Measurements from ENCODE around the gene AFAP1L1.

AFAP1L1 gene

GRCh38 chr5:149303210-149303609 is 31.6 kb downstream of the AFAP1L1 start:
- TF ChIP-seq CTCF (conservative IDR thresholded peaks at IDR 0.05; ENCODE audit: low read depth, low read length): no peak
- no peak overlapping the region for H3K4me2 ChIP-seq

GRCh38 chr5:149304195-149305078 is 32.8 kb downstream of the AFAP1L1 start:
- Histone ChIP-seq H3K4me1 (ENCODE audit: low read depth, poor library complexity, severe bottlenecking) (no peaks in the 10 kb centered on the region), H4K20me1 (ENCODE audit: insufficient read depth) (no peaks in the 10 kb centered on the region), H3K36me3 (ENCODE audit: insufficient read depth) (no peaks in the 10 kb centered on the region), H2AFZ (ENCODE audit: low read depth) (no peak overlapping the region), H3K79me2 (ENCODE audit: insufficient read depth, low read depth) (no peaks in the 10 kb centered on the region), H3K9ac (no peak overlapping the region), H3K27ac (no peak overlapping the region), H3K4me2 (no peak overlapping the region), H3K27me3 (ENCODE audit: insufficient read depth, low read depth) (no peaks in the 10 kb centered on the region), H3K4me3 (IDR thresholded peaks at IDR 0.05; ENCODE audit: insufficient read depth, low read depth, low read length) (no peak overlapping the region)
- TF ChIP-seq CTCF (conservative IDR thresholded peaks at IDR 0.05; ENCODE audit: low read depth, low read length): no peak

More at GRCh38 chr5:149303210-149303609, 31.6 kb downstream of the AFAP1L1 start:
- no peaks in the 10 kb centered on the region for H3K4me1 ChIP-seq (ENCODE audit: low read depth, poor library complexity, severe bottlenecking)
- H3K79me2 ChIP-seq (ENCODE audit: insufficient read depth, low read depth): no peaks in the 10 kb centered on the region
- H3K27me3 ChIP-seq (ENCODE audit: insufficient read depth, low read depth): no peaks in the 10 kb centered on the region
- H3K4me3 ChIP-seq (IDR thresholded peaks at IDR 0.05; ENCODE audit: insufficient read depth, low read depth, low read length): no peak overlapping the region
- H3K36me3 ChIP-seq (ENCODE audit: insufficient read depth): no peaks in the 10 kb centered on the region
- no peak overlapping the region for H3K9ac ChIP-seq
- no peaks in the 10 kb centered on the region for H4K20me1 ChIP-seq (ENCODE audit: insufficient read depth)
- H2AFZ ChIP-seq (ENCODE audit: low read depth): no peak overlapping the region
- no peak overlapping the region for H3K27ac ChIP-seq

- Histone ChIP-seq H3K9ac (no peak overlapping the region), H3K79me2 (ENCODE audit: insufficient read depth, low read depth) (no peaks in the 10 kb centered on the region), H3K4me3 (IDR thresholded peaks at IDR 0.05; ENCODE audit: insufficient read depth, low read depth, low read length) (no peak overlapping the region), H2AFZ (ENCODE audit: low read depth) (no peak overlapping the region), H3K4me2 (no peak overlapping the region), H4K20me1 (ENCODE audit: insufficient read depth) (no peaks in the 10 kb centered on the region), H3K36me3 (ENCODE audit: insufficient read depth) (no peaks in the 10 kb centered on the region), H3K27ac (no peak overlapping the region), H3K4me1 (ENCODE audit: low read depth, poor library complexity, severe bottlenecking) (no peaks in the 10 kb centered on the region), H3K27me3 (ENCODE audit: insufficient read depth, low read depth) (no peaks in the 10 kb centered on the region)
- TF ChIP-seq CTCF (conservative IDR thresholded peaks at IDR 0.05; ENCODE audit: low read depth, low read length): no peak
Measured at GRCh38 chr5:149309354-149309753, 37.7 kb downstream of the AFAP1L1 start.

- no peaks in the 10 kb centered on the region for H4K20me1 ChIP-seq (ENCODE audit: insufficient read depth)
- no peak overlapping the region for H3K27ac ChIP-seq
- no peak overlapping the region for H2AFZ ChIP-seq (ENCODE audit: low read depth)
- TF ChIP-seq CTCF (conservative IDR thresholded peaks at IDR 0.05; ENCODE audit: low read depth, low read length): no peak
- no peaks in the 10 kb centered on the region for H3K4me1 ChIP-seq (ENCODE audit: low read depth, poor library complexity, severe bottlenecking)
- no peaks in the 10 kb centered on the region for H3K79me2 ChIP-seq (ENCODE audit: insufficient read depth, low read depth)
- H3K4me3 ChIP-seq (IDR thresholded peaks at IDR 0.05; ENCODE audit: insufficient read depth, low read depth, low read length): no peak overlapping the region
- no peaks in the 10 kb centered on the region for H3K36me3 ChIP-seq (ENCODE audit: insufficient read depth)
- no peaks in the 10 kb centered on the region for H3K27me3 ChIP-seq (ENCODE audit: insufficient read depth, low read depth)
- H3K9ac ChIP-seq: no peak overlapping the region
- H3K4me2 ChIP-seq: no peak overlapping the region
Measured at GRCh38 chr5:149310488-149310887, 38.8 kb downstream of the AFAP1L1 start.
